Measurements from ENCODE around the gene ST6GAL1.
A peak's percentile ranks its signal among the peaks of the same experiment; 100 is the strongest.

The ST6GAL1 gene

DNA sequence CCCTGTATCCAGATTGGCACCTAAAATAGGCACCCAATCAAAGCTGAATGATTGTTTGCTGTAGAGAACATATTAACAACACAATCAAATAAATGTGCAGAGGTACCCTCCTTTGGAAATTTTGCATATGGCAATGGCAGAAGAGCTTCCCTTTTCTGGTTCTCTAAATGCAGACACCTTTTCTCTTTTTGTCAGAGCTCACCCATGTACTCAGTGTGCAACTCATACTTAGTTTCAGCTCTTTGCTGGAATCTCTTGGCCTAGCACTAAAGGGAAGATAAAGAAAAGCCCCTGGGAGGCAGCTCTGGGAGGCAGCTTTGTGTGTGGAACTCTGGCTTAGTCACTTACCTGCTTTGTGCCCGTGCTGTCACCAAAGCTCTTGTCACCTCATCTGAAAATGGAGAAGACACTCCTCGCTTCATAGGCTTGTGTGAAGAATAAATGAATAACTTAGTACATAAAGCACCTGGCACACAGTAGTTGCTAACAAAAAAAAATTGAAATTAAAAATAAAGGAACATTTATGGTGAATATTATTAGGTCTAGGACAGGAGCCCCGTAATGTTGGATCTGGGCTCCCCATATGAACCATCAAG is 28.8 kb downstream of the ST6GAL1 start:
- WGBS (ENCODE audit: insufficient coverage) = 100% methylated on average over 2 of the region's 3 CpGs
- DNase-seq = peak in 2 of 3 donors; percentile 45 to 48
- no peaks in the 10 kb centered on the region for H3K9me3 ChIP-seq (ENCODE audit: control extremely low read depth in 1 of 5, control insufficient read depth in 4 of 5, insufficient read depth in 2 of 5, low read depth in 1 of 5, low read length in 4 of 5)

DNA sequence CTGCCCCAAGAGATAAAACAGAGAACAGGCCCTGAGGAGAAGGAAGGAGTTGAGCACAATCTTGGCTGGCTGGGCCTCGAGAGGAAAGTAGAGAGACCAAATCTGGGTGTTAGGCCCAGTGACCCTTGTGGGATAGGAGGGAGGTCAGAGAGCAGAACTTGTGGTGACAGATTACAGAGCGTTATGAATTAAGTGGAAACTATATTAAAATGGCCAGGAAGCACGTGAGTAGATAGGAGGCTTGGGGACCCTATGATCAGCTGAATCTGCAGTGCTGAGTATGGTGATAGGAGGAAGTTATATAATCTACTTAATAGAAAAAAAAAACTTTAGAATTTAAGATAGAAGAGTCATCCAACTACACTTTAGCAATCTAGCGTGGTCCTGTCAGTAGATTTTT is 30.0 kb downstream of the ST6GAL1 start:
- H3K4me3 ChIP-seq (ENCODE audit: control insufficient read depth in 1 of 7, extremely low read depth in 1 of 7, insufficient read depth in 4 of 7, low read depth in 2 of 7, low read length in 6 of 7) = no peak overlapping the region
- ChIA-PET CTCF (interaction anchor here (0.6 to 3.5 kb wide), 4 partner anchors 14 to 173 kb away, joined by 3 to 14 read pairs (median 4); no protein-coding TSS in a partner anchor), POLR2A (interaction anchor here (0.7 kb wide), 1 partner anchor 53 kb away, joined by 3 read pairs; no protein-coding TSS in a partner anchor)
- peaks cover 3 to 12% (median 9%) of the 10 kb centered on the region in 4 experiments for H3K4me1 ChIP-seq (ENCODE audit: control extremely low read depth in 1 of 4, control insufficient read depth in 4 of 4, insufficient read depth in 4 of 4, low read length in 3 of 4)
- WGBS (ENCODE audit: insufficient coverage) = 39% methylated on average over 2 of the region's 4 CpGs
- H3K27me3 ChIP-seq (replicated peaks in 2 of 5; ENCODE audit: control insufficient read depth in 4 of 5, insufficient read depth in 5 of 5, low read length in 4 of 5) = no peaks in the 10 kb centered on the region
- H3K9me3 ChIP-seq (ENCODE audit: control extremely low read depth in 1 of 5, control insufficient read depth in 4 of 5, insufficient read depth in 2 of 5, low read depth in 1 of 5, low read length in 4 of 5) = no peaks in the 10 kb centered on the region
- H3K27ac ChIP-seq (ENCODE audit: insufficient read depth in 1 of 2, low read depth in 1 of 2, low read length in 2 of 2, poor library complexity in 1 of 2, severe bottlenecking in 2 of 2) = no peak overlapping the region
- peaks cover 0 to 21% (median 13%) of the 10 kb centered on the region in 4 experiments for H3K36me3 ChIP-seq (ENCODE audit: control insufficient read depth in 4 of 4, insufficient read depth in 4 of 4, low read length in 3 of 4)
- DNase-seq = peak in 2 of 3 donors; percentile 45 to 62

More for the DNA sequence above, 28.8 kb downstream of the ST6GAL1 start:
- ChIA-PET POLR2A (interaction anchor here (1.3 kb wide), 1 partner anchor 176 kb away, joined by 4 read pairs; the partner anchor contains the start of gene EIF4A2), CTCF (interaction anchor here (0.8 to 3.5 kb wide), 4 partner anchors 15 to 110 kb away, joined by 3 to 14 read pairs (median 6); partner anchors contain the start of gene ST6GAL1)
- Histone ChIP-seq H3K4me3 (ENCODE audit: control insufficient read depth in 1 of 7, extremely low read depth in 1 of 7, insufficient read depth in 4 of 7, low read depth in 2 of 7, low read length in 6 of 7) (no peak overlapping the region), H3K27me3 (replicated peaks in 2 of 5; ENCODE audit: control insufficient read depth in 4 of 5, insufficient read depth in 5 of 5, low read length in 4 of 5) (no peaks in the 10 kb centered on the region), H3K4me1 (ENCODE audit: control extremely low read depth in 1 of 4, control insufficient read depth in 4 of 4, insufficient read depth in 4 of 4, low read length in 3 of 4) (peaks cover 3 to 12% (median 9%) of the 10 kb centered on the region in 4 experiments), H3K27ac (ENCODE audit: insufficient read depth in 1 of 2, low read depth in 1 of 2, low read length in 2 of 2, poor library complexity in 1 of 2, severe bottlenecking in 2 of 2) (no peak overlapping the region), H3K36me3 (ENCODE audit: control insufficient read depth in 4 of 4, insufficient read depth in 4 of 4, low read length in 3 of 4) (peaks cover 0 to 13% (median 5%) of the 10 kb centered on the region in 4 experiments)

GRCh38 chr3:186962445-186962844 is 32.1 kb downstream of the ST6GAL1 start:
- Histone ChIP-seq H3K27ac (ENCODE audit: insufficient read depth in 1 of 2, low read depth in 1 of 2, low read length in 2 of 2, poor library complexity in 1 of 2, severe bottlenecking in 2 of 2) (no peak overlapping the region), H3K4me3 (ENCODE audit: control insufficient read depth in 1 of 7, extremely low read depth in 1 of 7, insufficient read depth in 4 of 7, low read depth in 2 of 7, low read length in 6 of 7) (no peak overlapping the region), H3K9me3 (ENCODE audit: control extremely low read depth in 1 of 5, control insufficient read depth in 4 of 5, insufficient read depth in 2 of 5, low read depth in 1 of 5, low read length in 4 of 5) (no peaks in the 10 kb centered on the region), H3K4me1 (ENCODE audit: control extremely low read depth in 1 of 4, control insufficient read depth in 4 of 4, insufficient read depth in 4 of 4, low read length in 3 of 4) (peaks cover 3 to 17% (median 12%) of the 10 kb centered on the region in 4 experiments), H3K27me3 (replicated peaks in 2 of 5; ENCODE audit: control insufficient read depth in 4 of 5, insufficient read depth in 5 of 5, low read length in 4 of 5) (no peaks in the 10 kb centered on the region), H3K36me3 (ENCODE audit: control insufficient read depth in 4 of 4, insufficient read depth in 4 of 4, low read length in 3 of 4) (peaks cover 2 to 24% (median 18%) of the 10 kb centered on the region in 4 experiments)
- POLR2A ChIA-PET = no interaction called here
- CTCF ChIA-PET = interaction anchor here (0.7 to 1.6 kb wide), 5 partner anchors 11 to 113 kb away, joined by 3 to 5 read pairs (median 3); no protein-coding TSS in a partner anchor
- no peak for DNase-seq
- WGBS (ENCODE audit: insufficient coverage) = 100% methylated on average over 1 of the region's 1 CpG

DNA sequence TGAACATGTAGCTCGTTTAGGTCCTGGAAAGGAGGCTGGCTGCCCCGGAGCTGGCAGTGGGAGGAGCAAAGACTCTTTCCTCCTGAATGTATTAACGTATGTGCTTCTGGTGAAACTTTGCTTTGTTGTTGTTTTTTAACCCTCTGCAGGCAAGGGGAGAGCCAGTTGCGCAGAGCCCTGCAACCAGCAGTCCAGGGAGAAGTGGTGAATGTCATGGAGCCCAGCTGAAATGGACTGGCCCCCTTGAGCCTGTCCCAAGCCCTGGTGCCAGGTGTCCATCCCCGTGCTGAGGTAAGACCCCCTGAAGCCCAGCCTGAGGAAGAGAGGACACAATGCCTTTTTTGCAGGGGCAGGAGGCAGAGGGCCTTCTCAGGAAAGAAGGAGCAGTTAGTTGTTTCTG is 33.3 kb downstream of the ST6GAL1 start:
- CTCF ChIA-PET = interaction anchor here (0.8 to 1.4 kb wide), 3 partner anchors 9 to 32 kb away, joined by 3 to 5 read pairs (median 4); no protein-coding TSS in a partner anchor

DNA sequence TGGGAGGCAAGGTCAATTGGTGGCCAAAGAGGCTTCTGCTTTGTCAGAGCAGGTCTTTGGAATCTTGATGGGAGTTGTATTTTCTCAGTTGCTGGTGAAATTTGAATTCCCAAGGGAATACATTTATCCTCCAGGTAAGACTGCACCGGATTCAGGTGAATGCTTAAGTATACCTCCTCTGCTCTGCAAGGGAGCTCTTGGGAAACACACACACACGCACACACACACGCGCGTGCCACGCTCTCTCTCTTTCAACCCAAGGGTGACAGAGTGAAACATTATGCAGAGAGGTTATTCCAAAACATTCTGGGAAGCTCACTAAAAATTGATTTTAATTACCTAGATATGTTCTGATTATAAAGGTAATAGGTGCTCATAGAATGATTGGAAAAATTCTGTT is 33.7 kb downstream of the ST6GAL1 start:
- Histone ChIP-seq H3K4me1 (ENCODE audit: control extremely low read depth in 1 of 4, control insufficient read depth in 4 of 4, insufficient read depth in 4 of 4, low read length in 3 of 4) (peaks cover 1 to 23% (median 20%) of the 10 kb centered on the region in 4 experiments), H3K9me3 (ENCODE audit: control extremely low read depth in 1 of 5, control insufficient read depth in 4 of 5, insufficient read depth in 2 of 5, low read depth in 1 of 5, low read length in 4 of 5) (no peaks in the 10 kb centered on the region), H3K4me3 (ENCODE audit: control insufficient read depth in 1 of 7, extremely low read depth in 1 of 7, insufficient read depth in 4 of 7, low read depth in 2 of 7, low read length in 6 of 7) (no peak overlapping the region), H3K27me3 (replicated peaks in 2 of 5; ENCODE audit: control insufficient read depth in 4 of 5, insufficient read depth in 5 of 5, low read length in 4 of 5) (no peaks in the 10 kb centered on the region), H3K27ac (ENCODE audit: insufficient read depth in 1 of 2, low read depth in 1 of 2, low read length in 2 of 2, poor library complexity in 1 of 2, severe bottlenecking in 2 of 2) (no peak overlapping the region), H3K36me3 (ENCODE audit: control insufficient read depth in 4 of 4, insufficient read depth in 4 of 4, low read length in 3 of 4) (peaks cover 3 to 24% (median 18%) of the 10 kb centered on the region in 4 experiments)
- DNase-seq = no peak
- CTCF ChIA-PET = interaction anchor here (1.4 to 3.8 kb wide), 3 partner anchors 9 to 32 kb away, joined by 4 to 17 read pairs (median 5); partner anchors contain the start of gene ST6GAL1
- POLR2A ChIA-PET = no interaction called here
- WGBS (ENCODE audit: insufficient coverage) = 100% methylated on average over 1 of the region's 6 CpGs

More for the DNA sequence above, 33.3 kb downstream of the ST6GAL1 start:
- POLR2A ChIA-PET = no interaction called here
- Histone ChIP-seq H3K27me3 (replicated peaks in 2 of 5; ENCODE audit: control insufficient read depth in 4 of 5, insufficient read depth in 5 of 5, low read length in 4 of 5) (no peaks in the 10 kb centered on the region), H3K4me3 (ENCODE audit: control insufficient read depth in 1 of 7, extremely low read depth in 1 of 7, insufficient read depth in 4 of 7, low read depth in 2 of 7, low read length in 6 of 7) (no peak overlapping the region), H3K4me1 (ENCODE audit: control extremely low read depth in 1 of 4, control insufficient read depth in 4 of 4, insufficient read depth in 4 of 4, low read length in 3 of 4) (peaks cover 3 to 23% (median 20%) of the 10 kb centered on the region in 4 experiments), H3K9me3 (ENCODE audit: control extremely low read depth in 1 of 5, control insufficient read depth in 4 of 5, insufficient read depth in 2 of 5, low read depth in 1 of 5, low read length in 4 of 5) (no peaks in the 10 kb centered on the region), H3K36me3 (ENCODE audit: control insufficient read depth in 4 of 4, insufficient read depth in 4 of 4, low read length in 3 of 4) (peaks cover 3 to 24% (median 18%) of the 10 kb centered on the region in 4 experiments), H3K27ac (ENCODE audit: insufficient read depth in 1 of 2, low read depth in 1 of 2, low read length in 2 of 2, poor library complexity in 1 of 2, severe bottlenecking in 2 of 2) (no peak overlapping the region)
- no peak for DNase-seq
- WGBS (ENCODE audit: insufficient coverage) = 94% methylated on average over 5 of the region's 5 CpGs

DNA sequence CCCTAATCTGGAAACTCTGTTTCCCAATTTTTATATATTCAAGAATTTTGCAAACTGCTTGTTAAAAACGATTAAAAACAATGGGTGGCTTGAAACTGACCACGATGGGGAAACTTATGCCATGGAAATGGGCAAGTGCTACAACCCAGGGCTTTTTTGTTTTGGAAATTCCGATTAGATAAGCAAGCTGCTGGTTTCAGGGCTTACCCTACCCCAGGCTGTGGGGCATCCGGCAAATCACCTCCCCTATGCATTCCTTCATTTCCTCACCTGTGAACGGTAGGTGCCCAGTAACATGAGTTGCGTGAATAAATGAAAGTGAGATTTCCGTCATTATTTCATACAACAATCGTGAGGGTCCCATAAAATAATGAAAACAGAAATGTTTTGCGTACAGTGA is 34.3 kb downstream of the ST6GAL1 start:
- WGBS (ENCODE audit: insufficient coverage) = 92% methylated on average over 7 of the region's 9 CpGs
- Histone ChIP-seq H3K4me3 (ENCODE audit: control insufficient read depth in 1 of 7, extremely low read depth in 1 of 7, insufficient read depth in 4 of 7, low read depth in 2 of 7, low read length in 6 of 7) (no peak overlapping the region), H3K36me3 (ENCODE audit: control insufficient read depth in 4 of 4, insufficient read depth in 4 of 4, low read length in 3 of 4) (peaks cover 3 to 24% (median 18%) of the 10 kb centered on the region in 4 experiments), H3K4me1 (ENCODE audit: control extremely low read depth in 1 of 4, control insufficient read depth in 4 of 4, insufficient read depth in 4 of 4, low read length in 3 of 4) (peaks cover 0 to 25% (median 20%) of the 10 kb centered on the region in 4 experiments), H3K27me3 (replicated peaks in 2 of 5; ENCODE audit: control insufficient read depth in 4 of 5, insufficient read depth in 5 of 5, low read length in 4 of 5) (no peaks in the 10 kb centered on the region), H3K27ac (ENCODE audit: insufficient read depth in 1 of 2, low read depth in 1 of 2, low read length in 2 of 2, poor library complexity in 1 of 2, severe bottlenecking in 2 of 2) (no peak overlapping the region), H3K9me3 (ENCODE audit: control extremely low read depth in 1 of 5, control insufficient read depth in 4 of 5, insufficient read depth in 2 of 5, low read depth in 1 of 5, low read length in 4 of 5) (no peaks in the 10 kb centered on the region)
- ChIA-PET POLR2A (no interaction called here), CTCF (interaction anchor here (3.8 kb wide), 1 partner anchor 33 kb away, joined by 17 read pairs; the partner anchor contains the start of gene ST6GAL1)
- DNase-seq = no peak

All from common myeloid progenitor, CD34-positive (primary cell).